GM21619 (cell line): ENCODE measurements around the gene RNF208.
"Not testable (repeated sequence)": the region's sequence is repeated elsewhere in the genome, so short reads cannot be mapped to it uniquely, and the experiment has no call there.

Source experiments
- ATAC-seq: cut with Tn5 transposase; IDR thresholded peaks from one replicate; pipeline ENCODE4 v1.9.1; 2021; ENCODE audit not compliant: unreplicated experiment

Gene RNF208

DNA sequence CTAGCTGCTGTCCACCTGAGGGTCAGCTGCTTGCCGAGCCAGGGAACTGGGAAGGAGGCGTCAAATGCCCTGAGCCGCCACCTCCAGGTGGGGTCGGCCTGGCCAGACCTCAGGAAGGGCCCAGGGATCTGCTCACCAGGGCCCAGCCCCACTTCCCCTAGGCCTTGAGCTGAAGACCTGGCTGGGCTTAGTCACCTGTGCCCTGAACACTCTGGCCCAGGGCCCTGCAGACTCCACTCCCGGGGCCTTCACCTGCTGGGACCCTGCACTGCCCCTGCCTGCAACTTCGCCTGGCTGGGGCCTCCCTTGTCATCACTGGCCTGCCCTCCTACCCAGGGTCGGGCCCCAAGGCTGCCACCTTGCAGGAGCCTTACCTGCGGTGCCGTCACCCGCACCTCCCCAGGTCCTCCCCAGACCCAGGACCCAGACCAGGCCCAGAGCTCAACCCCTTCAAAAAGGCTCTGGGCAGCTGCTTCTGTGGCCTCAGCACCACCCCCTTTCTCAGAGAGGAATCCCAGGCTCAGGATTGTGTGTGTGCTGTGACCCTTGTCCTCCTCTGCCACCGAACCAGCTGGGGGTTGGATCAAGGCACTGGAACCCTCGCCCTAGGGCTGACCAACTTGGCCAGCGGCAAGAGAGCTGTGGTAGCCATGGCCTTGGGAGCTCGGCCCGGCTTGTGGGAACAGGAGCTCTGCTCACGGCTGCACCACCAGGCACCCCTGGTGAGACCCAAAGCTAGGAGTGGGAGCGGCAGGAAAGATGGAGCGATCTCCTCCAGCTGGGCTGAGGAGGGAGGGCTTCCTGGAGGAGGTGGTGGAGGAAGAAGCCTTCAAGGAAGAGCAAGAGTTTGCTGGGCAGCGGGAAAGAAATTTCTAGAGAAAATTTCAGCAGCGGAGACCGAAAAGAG lies 31.9 kb upstream of the RNF208 start:
- ATAC-seq, result no peak

DNA sequence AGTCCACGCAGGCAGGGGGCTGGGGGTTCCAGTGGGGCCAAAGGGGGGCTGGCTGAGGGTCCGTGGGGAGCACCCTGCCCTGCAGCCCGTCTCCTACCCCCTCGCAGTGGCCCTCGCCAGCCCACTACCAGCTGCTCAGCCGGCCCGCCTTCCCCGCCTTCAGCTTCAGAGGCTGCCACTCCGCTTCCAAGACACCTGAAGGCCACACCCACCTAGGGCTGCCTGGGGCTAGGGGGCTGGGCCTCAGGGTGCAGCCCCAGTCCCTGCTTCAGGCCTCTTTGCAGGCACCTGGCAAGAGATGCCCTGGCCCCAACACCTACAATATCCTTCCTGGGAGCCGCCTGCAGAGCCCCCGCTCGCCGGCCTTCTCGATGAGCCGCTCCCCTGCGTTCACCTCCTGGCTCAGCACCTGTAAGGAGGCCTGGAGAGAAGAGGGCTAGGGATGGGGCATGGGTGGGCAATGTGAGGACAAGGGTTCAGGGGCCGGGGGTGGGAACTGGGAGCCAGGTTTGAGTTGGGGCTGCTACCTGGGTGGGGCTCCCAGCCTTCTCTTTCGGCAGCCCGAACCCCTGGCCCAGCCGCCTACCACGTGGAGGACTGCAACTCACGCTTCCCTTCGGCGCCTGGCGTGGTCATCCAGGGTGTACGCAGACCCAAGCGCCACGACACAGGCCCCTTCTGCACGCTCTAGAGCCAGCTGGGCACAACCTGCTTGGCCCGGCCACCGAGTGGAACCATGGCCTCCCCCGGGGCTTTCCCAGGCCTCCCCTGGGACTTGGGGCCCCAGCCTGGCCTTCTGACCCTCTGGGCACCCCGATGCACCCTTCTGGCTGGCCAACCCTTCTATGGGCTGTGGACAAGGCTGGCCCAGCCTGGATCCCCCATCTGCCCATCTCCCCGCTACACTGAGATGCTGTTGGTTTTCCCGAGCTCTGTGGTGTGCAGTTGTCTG lies 30.8 kb upstream of the RNF208 start:
- no peak for ATAC-seq

DNA sequence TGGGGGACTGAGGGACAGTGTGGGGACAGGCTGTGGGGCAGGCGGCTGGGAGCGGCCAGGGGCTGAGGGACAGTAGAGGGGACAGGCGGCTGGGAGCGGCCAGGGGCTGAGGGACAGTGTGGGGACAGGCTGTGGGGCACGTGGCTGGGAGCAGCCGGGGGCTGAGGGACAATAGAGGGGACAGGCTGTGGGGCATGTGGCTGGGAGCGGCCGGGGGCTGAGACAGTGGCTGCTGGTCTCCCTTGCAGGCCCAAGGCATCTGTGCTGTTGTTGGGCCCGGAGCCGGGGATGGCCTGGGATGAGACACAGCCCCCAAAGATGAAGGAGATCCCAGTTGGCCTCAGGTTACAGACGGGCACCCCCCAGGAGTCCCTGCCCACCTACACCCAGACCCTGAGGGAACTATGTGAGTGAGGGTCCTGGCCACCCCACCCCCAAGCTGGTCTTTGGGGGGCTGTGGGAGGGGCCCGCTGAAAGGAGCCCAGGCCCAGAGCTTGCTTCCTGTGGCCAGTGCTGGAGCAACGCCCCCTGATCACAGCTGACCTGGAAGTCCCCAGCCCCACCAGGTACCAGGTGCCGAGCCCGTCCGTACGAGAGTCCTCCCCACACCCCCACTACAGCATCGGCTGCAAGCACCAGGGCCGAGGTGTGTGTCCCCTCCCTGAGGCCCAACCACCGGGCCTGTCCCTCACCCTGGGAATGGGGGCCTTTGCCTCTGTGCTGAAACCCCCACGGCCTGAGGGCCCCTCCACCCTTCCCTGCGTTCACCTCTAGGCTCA lies 29.6 kb upstream of the RNF208 start:
- ATAC-seq, result no peak

DNA sequence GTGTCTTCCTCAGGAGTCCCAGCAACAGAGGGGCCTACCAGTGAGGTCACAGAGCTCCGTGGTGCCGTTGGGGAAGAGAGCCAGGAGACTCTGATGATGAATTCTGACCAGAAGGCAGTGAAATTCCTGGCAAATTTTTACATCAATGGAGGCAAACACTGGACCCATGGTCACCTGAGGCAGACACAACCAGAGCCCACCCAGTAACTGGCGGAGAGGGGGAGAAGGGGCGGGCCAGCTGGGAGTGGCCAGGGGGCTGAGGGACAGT lies 29.1 kb upstream of the RNF208 start, which contains the start of gene STPG3:
Gene STPG3, plus strand, starts transcription at position 93 of the 268 bp plus-strand sequence. Its CDS starts 1 bp downstream, at position 94.
- ATAC-seq, result no peak

DNA sequence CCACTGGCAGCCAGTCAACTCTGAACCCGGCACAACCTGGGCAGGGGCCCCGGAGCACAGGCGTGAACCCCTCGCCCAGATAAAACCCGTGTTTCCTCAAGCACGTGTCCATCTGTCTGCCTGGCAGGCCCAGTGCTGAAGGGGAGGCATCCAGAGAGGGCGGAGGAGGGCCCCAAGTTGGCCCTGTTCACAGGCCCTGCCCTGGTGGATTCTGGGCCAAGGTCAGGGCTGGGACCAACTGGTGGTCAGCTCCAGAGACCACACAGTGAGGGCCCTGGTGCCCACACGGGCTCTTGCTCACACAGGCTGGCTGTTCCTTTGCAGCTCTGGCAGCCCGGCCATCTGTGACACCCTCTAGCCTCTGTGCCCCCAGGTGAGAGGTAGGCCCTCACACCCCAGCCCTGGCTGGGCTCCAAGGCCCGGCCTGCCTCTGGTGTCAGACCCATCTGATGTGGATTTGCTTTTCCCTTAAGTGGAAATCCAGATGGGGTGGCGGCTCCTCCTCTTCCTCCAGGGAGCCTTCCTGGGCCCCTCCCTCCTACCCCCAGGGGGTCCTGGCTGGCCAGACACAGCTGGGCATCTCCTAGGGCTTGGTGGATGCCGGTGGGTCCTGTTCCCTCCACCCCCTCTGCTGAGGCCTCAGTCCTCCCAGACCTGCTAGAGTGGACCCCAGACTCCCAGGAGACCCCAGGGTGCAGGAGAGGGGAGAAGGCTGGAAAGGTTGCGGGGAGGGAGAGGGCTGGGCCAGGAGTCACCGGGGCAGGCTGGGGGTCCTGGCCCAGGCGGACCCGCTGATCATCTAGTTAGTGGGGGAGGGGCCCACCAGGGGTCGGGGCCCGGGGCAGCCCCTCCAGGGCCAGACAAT lies 28.5 kb upstream of the RNF208 start:
- ATAC-seq, result no peak

DNA sequence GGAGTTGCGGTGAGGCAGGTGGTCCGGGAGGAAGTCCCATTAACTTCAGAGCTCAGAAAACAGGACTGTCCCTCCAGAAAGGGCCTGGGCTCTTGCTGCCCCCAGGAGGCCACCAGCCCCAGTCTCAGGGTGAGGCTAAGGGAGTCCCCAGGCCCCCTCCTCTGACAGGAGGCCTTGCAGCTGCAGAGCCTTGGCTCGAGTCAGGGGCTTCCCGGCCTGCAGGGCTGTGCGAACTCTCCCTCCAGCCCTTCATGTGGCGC lies 25.8 kb upstream of the RNF208 start:
- ATAC-seq, result no peak

DNA sequence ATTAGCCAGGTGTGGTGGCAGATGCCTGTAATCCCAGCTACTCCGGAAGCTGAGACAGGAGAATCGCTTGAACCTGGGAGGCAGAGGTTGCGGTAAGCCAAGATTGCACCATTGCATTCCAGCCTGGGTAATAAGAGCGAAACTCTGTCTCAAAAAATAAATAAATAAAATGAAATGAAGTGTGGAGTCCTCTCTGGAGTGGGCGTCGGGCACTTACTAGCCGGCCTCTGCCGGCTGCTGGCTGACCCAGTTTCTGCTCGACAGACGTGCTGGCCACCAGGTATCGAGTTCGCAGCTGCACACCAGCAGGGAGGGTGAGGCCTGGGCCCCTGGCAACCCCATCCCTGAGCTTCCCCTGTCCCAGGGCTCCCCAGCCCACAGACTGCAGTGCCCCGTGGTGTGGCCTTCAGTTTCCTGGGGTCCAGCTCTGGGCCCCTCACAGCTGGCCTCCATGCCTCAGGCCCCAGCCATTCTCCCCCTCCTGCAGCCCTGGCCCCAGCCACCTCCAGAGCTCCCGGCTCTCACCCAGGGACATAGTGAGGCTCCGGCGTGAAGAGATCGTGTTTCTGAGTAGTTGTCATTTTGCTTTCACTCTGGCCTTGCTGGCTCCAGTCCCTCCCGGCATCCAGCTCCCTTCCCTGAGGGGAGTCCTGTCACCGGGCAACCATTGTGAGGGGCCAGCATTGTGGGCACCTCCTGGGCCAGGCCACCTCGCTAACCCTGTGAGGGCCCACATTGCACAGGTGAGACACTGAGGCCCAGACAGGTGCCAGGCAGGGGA lies 25.3 kb upstream of the RNF208 start:
- ATAC-seq, result no peak

DNA sequence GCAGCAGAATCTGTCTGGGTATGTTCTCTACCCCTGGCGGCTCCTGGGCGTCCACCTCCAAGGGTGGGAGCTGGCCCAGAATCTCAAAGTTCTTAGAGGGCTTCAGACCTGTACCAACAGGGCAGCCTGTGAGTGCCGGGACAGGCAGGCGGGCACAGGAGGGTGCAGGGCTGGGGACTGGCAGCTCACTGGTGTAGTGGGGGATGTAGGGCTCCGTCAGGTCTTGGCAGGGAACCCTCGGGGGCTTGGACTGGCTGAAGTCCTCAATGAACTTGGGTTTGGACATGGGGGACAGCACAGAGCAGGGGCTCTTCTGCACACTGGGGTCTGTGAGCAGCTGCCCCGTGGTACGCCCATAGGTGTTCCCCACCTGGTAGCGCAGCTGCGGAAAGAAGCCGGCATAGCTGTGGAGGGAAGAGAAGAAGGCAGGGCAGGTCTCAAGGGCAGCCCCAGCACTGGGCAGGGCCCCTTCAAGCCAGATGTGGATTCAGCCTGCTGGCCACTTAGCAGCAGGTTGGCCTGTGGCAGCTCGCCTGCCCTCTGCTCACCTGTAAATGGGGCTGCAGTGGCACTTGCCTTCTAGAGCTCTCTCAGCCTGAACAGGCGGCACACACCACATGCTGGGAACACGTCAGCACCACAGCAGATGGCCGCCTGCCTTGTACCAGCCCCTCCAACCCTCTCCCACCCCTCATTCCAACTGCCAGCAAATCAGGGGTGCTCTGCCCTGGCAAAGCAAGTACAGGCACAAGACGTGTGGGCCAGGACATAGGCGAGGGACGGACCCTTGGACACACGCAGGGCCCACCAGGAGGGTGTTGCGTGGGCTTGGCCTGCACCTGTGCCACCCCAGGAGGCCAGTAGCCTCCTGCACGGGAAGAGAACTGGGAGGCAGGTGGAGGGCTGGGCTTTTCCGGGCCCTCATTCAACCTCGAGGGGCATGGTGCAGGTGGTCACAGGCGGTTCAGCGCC lies 23.7 kb upstream of the RNF208 start:
- no peak for ATAC-seq

DNA sequence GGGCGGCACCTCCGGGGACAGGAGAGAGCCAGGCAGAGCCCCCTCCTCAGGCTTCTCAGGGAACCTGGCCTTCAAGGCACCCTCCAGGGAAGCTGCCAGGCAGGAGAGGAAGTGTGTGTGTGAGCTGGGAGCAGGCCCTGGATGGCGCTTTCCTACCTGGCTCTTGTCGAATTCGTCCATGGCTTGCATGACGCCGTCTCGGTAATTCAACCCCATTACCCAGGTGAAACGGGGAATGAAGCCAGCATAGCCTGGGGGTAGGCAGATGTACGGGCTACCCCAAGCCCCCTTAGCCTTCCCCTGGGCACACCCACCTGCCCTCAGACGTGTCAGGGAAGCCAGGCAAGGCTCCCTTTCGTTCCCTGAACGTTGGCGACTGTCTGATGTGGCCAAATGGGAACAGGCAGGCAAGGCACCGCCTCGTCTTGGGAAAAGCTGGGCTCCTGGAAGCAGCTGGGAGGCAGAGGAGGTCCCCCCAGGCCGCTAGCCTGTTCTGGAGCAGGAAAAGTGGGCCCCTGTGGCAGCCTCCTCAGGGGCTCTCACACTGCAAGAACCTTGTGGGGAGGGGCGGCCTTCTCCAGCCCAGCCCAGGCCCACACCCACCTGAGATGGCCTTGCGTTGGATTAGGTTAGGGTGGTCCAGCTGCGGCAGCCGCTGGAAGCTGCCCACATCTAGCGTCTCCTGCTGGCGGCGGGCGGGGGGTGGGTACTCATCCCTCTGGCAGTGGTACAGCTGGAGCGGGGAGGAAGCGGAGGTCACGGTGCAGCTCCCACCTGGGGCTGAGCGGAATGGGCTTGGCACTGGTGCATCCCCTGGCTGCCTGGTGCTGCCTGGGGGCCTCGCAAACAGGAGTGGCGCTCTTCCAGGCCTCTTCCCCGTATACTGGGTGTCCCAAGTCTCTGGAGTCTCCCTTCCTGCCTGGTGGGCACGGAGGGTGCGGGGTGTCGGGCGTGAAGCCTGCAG lies 22.7 kb upstream of the RNF208 start:
- ATAC-seq, result no peak

DNA sequence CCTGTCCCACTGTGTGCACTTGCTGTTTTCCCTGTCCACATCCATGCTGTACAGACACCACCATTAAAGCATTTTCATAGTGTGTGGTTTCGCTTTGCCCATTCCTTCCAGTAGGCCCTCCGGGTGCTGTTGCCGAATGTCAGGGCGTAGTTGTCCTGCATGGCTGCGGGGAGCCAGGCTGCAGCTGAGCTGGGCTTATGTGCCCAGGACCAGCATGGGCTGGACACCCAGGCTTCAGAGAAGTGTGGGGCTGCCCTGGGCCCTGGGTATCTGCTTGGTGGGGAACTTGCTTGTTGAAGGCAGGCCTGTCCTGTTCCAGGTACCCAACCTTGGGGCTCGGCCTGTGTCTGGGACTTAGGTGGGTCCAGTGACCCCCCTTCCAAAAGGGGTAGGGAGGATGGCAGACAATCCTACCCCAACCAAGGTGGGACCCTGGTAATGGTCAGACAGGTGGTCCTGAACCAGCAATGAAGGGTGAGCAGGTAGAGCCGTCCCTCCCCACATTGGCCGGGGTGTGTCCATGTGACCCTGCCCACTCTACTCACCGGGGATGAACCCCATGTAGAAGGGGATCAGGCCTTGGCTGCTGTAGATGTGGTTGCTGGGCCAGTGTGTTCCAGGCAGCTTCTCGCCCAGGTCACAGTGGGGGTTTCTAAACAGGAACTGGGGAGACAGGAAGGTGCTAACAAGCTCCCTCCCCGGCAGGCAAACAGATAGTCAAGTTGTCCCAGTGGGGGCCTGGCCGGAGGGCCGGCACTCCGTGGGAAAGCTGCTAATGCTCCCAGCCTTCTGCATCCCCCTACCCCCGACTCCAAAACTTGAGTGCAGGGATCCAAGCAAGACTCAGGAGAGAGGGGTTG lies 21.8 kb upstream of the RNF208 start:
- no peak for ATAC-seq

DNA sequence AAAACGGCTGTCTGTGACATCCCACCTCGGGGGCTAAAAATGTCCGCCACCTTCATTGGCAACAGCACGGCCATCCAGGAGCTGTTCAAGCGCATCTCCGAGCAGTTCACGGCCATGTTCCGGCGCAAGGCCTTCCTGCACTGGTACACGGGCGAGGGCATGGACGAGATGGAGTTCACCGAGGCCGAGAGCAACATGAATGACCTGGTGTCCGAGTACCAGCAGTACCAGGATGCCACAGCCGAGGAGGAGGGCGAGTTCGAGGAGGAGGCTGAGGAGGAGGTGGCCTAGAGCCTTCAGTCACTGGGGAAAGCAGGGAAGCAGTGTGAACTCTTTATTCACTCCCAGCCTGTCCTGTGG lies 21.2 kb upstream of the RNF208 start:
- not testable (repeated sequence) for ATAC-seq

DNA sequence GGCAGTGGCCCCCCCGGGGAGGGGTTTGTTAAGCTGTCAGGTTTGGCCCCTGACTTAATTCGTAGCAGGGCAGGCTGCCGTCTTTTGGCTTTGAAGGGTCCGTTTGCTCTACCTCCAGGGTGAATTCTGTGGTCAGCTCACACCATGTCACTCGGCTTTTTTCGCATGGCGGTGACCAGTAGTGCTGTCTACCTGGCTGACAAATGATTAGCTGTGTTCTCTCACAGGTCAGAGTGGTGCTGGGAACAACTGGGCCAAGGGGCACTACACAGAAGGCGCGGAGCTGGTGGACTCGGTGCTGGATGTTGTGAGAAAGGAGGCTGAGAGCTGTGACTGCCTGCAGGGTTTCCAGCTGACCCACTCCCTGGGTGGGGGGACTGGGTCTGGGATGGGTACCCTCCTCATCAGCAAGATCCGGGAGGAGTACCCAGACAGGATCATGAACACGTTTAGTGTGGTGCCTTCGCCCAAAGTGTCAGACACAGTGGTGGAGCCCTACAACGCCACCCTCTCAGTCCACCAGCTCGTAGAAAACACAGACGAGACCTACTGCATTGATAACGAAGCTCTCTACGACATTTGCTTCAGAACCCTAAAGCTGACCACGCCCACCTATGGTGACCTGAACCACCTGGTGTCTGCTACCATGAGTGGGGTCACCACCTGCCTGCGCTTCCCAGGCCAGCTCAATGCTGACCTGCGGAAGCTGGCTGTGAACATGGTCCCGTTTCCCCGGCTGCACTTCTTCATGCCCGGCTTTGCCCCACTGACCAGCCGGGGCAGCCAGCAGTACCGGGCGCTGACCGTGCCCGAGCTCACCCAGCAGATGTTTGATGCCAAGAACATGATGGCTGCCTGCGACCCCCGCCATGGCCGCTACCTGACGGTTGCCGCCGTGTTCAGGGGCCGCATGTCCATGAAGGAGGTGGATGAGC lies 20.5 kb upstream of the RNF208 start:
- no peak for ATAC-seq

DNA sequence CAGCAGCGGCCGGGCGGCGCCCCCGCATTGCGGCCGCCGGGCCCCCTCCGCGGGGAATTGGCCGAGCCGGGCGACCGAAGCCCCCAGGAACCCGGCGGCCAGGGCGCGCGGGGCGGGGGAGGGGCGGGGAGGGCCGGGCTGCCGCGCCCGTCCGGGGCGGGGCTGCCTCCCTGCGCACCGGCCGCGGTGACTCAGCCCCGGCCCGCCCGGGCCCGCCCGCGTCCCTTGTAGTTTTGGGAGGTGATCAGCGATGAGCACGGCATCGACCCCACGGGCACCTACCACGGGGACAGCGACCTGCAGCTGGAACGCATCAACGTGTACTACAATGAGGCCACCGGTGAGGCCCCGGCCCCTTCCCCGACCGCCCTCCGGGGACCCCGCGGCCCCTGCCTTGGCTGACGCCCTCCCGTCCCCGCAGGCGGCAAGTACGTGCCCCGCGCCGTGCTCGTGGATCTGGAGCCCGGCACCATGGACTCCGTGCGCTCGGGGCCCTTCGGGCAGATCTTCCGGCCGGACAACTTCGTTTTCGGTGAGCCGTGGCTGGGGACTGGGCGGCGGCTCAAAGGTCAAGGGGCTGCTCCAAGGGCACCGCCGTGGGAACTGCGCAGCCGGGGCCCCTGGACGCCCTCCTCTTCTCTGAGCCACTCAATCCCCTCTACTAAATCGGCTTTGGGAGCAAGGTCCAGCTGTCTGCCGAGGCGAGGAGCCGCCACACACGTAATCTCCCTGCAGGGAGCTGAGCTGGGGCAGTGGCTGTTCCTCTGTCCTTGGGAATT lies 19.6 kb upstream of the RNF208 start:
- ATAC-seq, result peak; percentile 3

DNA sequence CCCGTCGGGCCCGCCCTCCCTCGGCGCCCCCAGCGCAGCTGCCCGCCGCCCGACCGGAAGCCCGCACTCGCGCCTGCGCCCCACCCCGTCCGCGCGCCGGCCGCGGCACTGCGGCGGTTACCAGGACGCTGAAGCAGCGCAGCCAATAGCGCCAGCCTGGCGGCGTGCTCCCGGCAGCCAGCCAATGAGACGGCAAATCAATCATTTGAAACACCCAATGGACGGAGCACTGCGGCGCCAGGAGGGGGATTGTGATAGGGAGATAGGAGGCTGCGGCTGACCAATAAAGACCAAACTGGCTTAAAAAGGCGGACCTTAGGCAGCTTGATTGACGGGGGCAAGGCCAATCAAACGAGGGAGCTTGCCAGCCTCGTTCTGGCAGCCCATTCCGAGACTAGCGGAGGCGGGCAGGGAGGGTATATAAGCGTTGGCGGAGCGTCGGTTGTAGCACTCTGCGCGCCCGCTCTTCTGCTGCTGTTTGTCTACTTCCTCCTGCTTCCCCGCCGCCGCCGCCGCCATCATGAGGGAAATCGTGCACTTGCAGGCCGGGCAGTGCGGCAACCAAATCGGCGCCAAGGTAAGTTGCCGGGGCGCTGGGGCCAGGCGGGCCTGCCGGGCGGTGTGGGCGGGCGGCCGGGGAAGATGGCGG lies 18.9 kb upstream of the RNF208 start, which contains the start of gene TUBB4B:
Gene TUBB4B, plus strand, starts transcription at position 447 of the 649 bp plus-strand sequence. Its CDS starts 74 bp downstream, at position 521.
- peak; percentile 67 for ATAC-seq
